ENCODE results near the gene HTR7.

The HTR7 gene

DNA sequence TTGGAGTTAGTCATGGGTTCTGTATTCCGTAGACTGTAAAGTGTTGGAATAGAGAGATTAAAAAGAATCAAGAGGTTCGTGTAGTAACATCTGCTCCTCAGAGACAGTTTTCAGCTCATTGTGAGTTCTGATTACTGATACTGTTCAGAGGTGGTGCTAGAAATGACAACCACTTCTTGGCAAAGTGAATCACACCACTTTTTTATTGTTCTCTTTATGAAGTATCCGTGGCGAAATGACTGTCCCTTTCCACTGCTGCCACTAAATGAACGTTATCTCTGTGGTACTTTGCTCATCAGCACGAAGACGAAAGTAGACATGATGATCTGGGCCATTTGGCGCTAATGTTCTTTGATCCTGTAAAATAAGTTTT lies 14.8 kb upstream of the HTR7 start:
- H2AFZ ChIP-seq (ENCODE audit: low read depth) = peak overlapping the region; percentile 80; the same call in 1 of the 2 replicates
- H4K20me1 ChIP-seq (ENCODE audit: insufficient read depth) = no peaks in the 10 kb centered on the region

DNA sequence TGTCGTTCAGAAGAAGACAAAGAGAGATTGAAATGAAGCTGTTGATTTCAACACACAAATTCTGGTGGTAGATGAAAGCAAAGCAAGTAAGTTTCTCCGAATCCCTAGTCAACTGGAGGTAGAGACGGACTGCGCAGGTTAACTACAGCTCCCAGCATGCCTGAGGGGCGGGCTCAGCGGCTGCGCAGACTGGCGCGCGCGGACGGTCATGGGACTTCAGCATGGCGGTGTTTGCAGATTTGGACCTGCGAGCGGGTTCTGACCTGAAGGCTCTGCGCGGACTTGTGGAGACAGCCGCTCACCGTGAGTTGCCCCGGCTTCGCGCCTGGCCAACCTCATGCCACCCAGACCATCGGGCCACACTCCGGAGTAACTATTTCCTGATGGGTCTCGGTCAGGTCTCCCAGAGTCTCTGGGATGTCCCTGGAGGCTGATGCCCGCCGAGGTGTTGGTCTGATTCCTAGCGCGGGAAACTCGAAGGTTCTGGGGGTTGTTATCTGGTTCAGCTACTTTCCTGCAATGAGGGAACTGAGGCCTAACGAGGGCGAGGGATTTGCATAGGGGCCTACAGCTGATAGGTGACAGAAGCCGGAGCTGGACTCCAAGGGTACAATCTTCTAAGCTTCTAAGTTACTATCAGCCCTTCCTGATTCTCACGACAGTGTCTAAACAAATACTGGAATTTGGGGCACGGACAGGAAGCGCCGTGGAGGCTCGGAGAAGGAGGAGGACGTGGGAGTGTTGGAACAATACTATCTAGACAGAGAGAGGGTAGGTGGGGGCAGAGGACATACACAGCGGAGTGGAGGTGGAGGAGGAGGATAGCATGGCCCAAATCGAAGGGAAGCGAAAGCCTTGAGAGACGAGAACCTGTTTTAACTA lies 14.2 kb upstream of the HTR7 start, which contains the start of gene RPP30:
TSS of gene RPP30 (plus strand) at position 209 of the 882 bp plus-strand sequence. CDS start at position 222, 13 bp downstream.
- Histone ChIP-seq H2AFZ (ENCODE audit: low read depth) (peak within 1 kb of the TSS; percentile 80), H3K79me2 (ENCODE audit: insufficient read depth, low read depth) (peaks cover 27% of the 10 kb centered on the region; the same call in 1 of the 2 replicates), H3K9ac (peak within 1 kb of the TSS; percentile 68; the same call in 1 of the 2 replicates), H3K4me3 (IDR thresholded peaks at IDR 0.05; ENCODE audit: insufficient read depth, low read depth, low read length) (peak within 1 kb of the TSS; percentile 58), H3K4me1 (ENCODE audit: low read depth, poor library complexity, severe bottlenecking) (peaks cover 17% of the 10 kb centered on the region), H3K27ac (peak within 1 kb of the TSS; percentile 23), H4K20me1 (ENCODE audit: insufficient read depth) (no peaks in the 10 kb centered on the region), H3K4me2 (peak within 1 kb of the TSS; percentile 47), H3K27me3 (ENCODE audit: insufficient read depth, low read depth) (no peaks in the 10 kb centered on the region), H3K36me3 (ENCODE audit: insufficient read depth) (0 out of 2 replicates have a peak, but pooled peaks cover 6% of the 10 kb centered on the region)
- TF ChIP-seq, protein P1, sequence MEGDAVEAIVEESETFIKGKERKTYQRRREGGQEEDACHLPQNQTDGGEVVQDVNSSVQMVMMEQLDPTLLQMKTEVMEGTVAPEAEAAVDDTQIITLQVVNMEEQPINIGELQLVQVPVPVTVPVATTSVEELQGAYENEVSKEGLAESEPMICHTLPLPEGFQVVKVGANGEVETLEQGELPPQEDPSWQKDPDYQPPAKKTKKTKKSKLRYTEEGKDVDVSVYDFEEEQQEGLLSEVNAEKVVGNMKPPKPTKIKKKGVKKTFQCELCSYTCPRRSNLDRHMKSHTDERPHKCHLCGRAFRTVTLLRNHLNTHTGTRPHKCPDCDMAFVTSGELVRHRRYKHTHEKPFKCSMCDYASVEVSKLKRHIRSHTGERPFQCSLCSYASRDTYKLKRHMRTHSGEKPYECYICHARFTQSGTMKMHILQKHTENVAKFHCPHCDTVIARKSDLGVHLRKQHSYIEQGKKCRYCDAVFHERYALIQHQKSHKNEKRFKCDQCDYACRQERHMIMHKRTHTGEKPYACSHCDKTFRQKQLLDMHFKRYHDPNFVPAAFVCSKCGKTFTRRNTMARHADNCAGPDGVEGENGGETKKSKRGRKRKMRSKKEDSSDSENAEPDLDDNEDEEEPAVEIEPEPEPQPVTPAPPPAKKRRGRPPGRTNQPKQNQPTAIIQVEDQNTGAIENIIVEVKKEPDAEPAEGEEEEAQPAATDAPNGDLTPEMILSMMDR (conservative IDR thresholded peaks at IDR 0.05; ENCODE audit: low read depth, low read length) = no peak

More for the DNA sequence above, 14.8 kb upstream of the HTR7 start:
- no peaks in the 10 kb centered on the region for H3K27me3 ChIP-seq (ENCODE audit: insufficient read depth, low read depth)
- TF ChIP-seq, protein P1 (conservative IDR thresholded peaks at IDR 0.05; ENCODE audit: low read depth, low read length) = no peak
- H3K27ac ChIP-seq = no peak overlapping the region
- peak overlapping the region; percentile 47 for H3K4me2 ChIP-seq
- peaks cover 27% of the 10 kb centered on the region; the same call in 1 of the 2 replicates for H3K79me2 ChIP-seq (ENCODE audit: insufficient read depth, low read depth)
- H3K4me1 ChIP-seq (ENCODE audit: low read depth, poor library complexity, severe bottlenecking) = peaks cover 17% of the 10 kb centered on the region
- peak overlapping the region; percentile 68; the same call in 1 of the 2 replicates for H3K9ac ChIP-seq
- peak overlapping the region; percentile 58 for H3K4me3 ChIP-seq (IDR thresholded peaks at IDR 0.05; ENCODE audit: insufficient read depth, low read depth, low read length)
- H3K36me3 ChIP-seq (ENCODE audit: insufficient read depth) = 0 out of 2 replicates have a peak, but pooled peaks cover 6% of the 10 kb centered on the region

DNA sequence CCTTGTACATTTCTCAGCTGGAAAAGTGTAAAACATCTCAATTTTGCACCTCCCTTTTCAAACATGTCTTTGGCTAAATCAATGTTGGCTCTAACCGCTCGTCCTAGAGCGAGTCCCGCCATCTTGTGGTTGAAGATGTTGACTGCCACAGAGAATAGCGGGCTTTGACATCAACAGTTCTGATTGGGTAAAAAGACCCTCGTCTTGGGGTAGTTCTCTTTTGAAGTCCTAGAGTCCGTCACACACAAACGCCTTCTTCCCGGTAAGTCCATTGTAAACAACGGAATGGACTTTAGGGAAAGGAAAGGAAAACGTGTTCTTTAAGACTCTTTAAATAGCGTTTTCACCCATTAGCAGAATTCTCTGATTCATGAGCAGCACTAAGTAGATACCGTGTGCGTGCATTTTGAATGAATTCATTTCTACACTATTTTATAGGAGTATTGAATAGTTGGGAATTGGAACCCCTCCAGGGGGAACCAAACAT lies 13.5 kb upstream of the HTR7 start:
- Histone ChIP-seq H3K9ac (peak overlapping the region; percentile 68; the same call in 1 of the 2 replicates), H2AFZ (ENCODE audit: low read depth) (peak overlapping the region; percentile 80), H3K36me3 (ENCODE audit: insufficient read depth) (0 out of 2 replicates have a peak, but pooled peaks cover 6% of the 10 kb centered on the region), H3K79me2 (ENCODE audit: insufficient read depth, low read depth) (peaks cover 27% of the 10 kb centered on the region; the same call in 1 of the 2 replicates), H3K4me1 (ENCODE audit: low read depth, poor library complexity, severe bottlenecking) (peaks cover 17% of the 10 kb centered on the region), H4K20me1 (ENCODE audit: insufficient read depth) (no peaks in the 10 kb centered on the region), H3K27ac (peak overlapping the region; percentile 23), H3K4me2 (peak overlapping the region; percentile 47), H3K4me3 (IDR thresholded peaks at IDR 0.05; ENCODE audit: insufficient read depth, low read depth, low read length) (peak overlapping the region; percentile 58), H3K27me3 (ENCODE audit: insufficient read depth, low read depth) (no peaks in the 10 kb centered on the region)
- TF ChIP-seq, protein P1 (conservative IDR thresholded peaks at IDR 0.05; ENCODE audit: low read depth, low read length) = peak; percentile 49; the same call in 1 of the 2 replicates

GRCh38 chr10:90866050-90866598 lies 8.3 kb upstream of the HTR7 start:
- Histone ChIP-seq H3K79me2 (ENCODE audit: insufficient read depth, low read depth) (no peaks in the 10 kb centered on the region), H3K27me3 (ENCODE audit: insufficient read depth, low read depth) (no peaks in the 10 kb centered on the region), H3K36me3 (ENCODE audit: insufficient read depth) (no peaks in the 10 kb centered on the region), H3K4me3 (IDR thresholded peaks at IDR 0.05; ENCODE audit: insufficient read depth, low read depth, low read length) (no peak overlapping the region), H3K4me1 (ENCODE audit: low read depth, poor library complexity, severe bottlenecking) (peaks cover 1% of the 10 kb centered on the region), H3K4me2 (no peak overlapping the region), H3K9ac (no peak overlapping the region), H3K27ac (no peak overlapping the region), H4K20me1 (ENCODE audit: insufficient read depth) (no peaks in the 10 kb centered on the region), H2AFZ (ENCODE audit: low read depth) (no peak overlapping the region)
- TF ChIP-seq, protein P1 (conservative IDR thresholded peaks at IDR 0.05; ENCODE audit: low read depth, low read length) = no peak
